ENCODE data around the gene UTP11.

GRCh38 chr1:38005195-38006007 lies 7.1 kb upstream of the UTP11 start, which contains the start of gene FHL3:
- TF ChIP-seq CTCF (IDR thresholded peaks at IDR 0.05) (no peak), POLR2AphosphoS5 (IDR thresholded peaks at IDR 0.05; ENCODE audit: low read depth, low read length) (no peak)

Data from Panc1 (cell line).